Endothelial cell of umbilical vein (primary cell): Measurements from ENCODE around the gene LYSMD4.

Experiments
- CTCF ChIP-seq, 2 donors: IDR thresholded peaks; 1 replicate in 1 of 2; 2 replicates in 1 of 2; pipeline ENCODE4 v1.5.1; 2011; ENCODE audit warnings: low read length in 2 of 2, mild to moderate bottlenecking in 2 of 2, moderate library complexity in 2 of 2, control low read depth in 1 of 2, inconsistent platforms in 1 of 2, low read depth in 1 of 2; ENCODE audit not compliant: insufficient read depth in 1 of 2; ENCODE audit errors: extremely low read depth in 1 of 2
- FOS ChIP-seq: IDR thresholded peaks from 2 replicates; pipeline ENCODE4 v1.6.1; 2011; ENCODE audit warnings: mild to moderate bottlenecking, low read length, moderate library complexity, borderline replicate concordance; ENCODE audit not compliant: insufficient read depth
- POLR2A ChIP-seq: IDR thresholded peaks from 2 replicates; pipeline ENCODE4 v1.6.1; 2012; ENCODE audit warnings: low read depth, mild to moderate bottlenecking, control low read depth, low read length
- POLR2AphosphoS5 ChIP-seq: IDR thresholded peaks from 2 replicates; pipeline ENCODE4 v1.6.1; 2012; ENCODE audit warnings: low read depth, mild to moderate bottlenecking, control low read depth, low read length, moderate library complexity; ENCODE audit not compliant: insufficient read depth

GRCh38 chr15:99692825-99693224, 40.4 kb downstream of the LYSMD4 start:
- TF ChIP-seq POLR2A (no peak), CTCF (IDR thresholded peaks at IDR 0.05; ENCODE audit: extremely low read depth in 1 of 2, insufficient read depth in 1 of 2, low read depth in 1 of 2, low read length in 2 of 2) (no peak), POLR2AphosphoS5 (no peak), FOS (no peak)
